HUES64 (cell line): ENCODE measurements around the gene RCAN2. TPM values are rescaled to one million over a fixed set of nuclear protein-coding genes. Genes with fewer than 3 reads are reported as not detected.

ENCODE experiments used
- H3K27ac ChIP-seq: 2 replicates; pipeline ENCODE4 v1.7.0; 2013; ENCODE audit warnings: low read depth, low read length, inconsistent platforms
- H3K27me3 ChIP-seq: 2 replicates; pipeline ENCODE4 v1.6.1; 2013; ENCODE audit warnings: mild to moderate bottlenecking, low read length; ENCODE audit not compliant: insufficient read depth
- H3K36me3 ChIP-seq: 2 replicates; pipeline ENCODE4 v1.6.1; 2013; ENCODE audit warnings: mild to moderate bottlenecking, low read length; ENCODE audit not compliant: insufficient read depth
- H3K4me1 ChIP-seq: 2 replicates; pipeline ENCODE4 v1.6.1; 2013; ENCODE audit warnings: mild to moderate bottlenecking, low read length, moderate library complexity; ENCODE audit not compliant: insufficient read depth
- H3K4me3 ChIP-seq: 2 replicates; pipeline ENCODE4 v1.5.1; 2013; ENCODE audit warnings: mild to moderate bottlenecking, low read length, moderate library complexity
- H3K9ac ChIP-seq: 2 replicates; pipeline ENCODE4 v1.6.1; 2013; ENCODE audit warnings: mild to moderate bottlenecking, low read depth, low read length
- H3K9me3 ChIP-seq: 2 replicates; pipeline ENCODE4 v1.6.1; 2013; ENCODE audit warnings: low read depth, low read length; ENCODE audit not compliant: insufficient read depth
- WGBS: fragments of 150-250, 120-280 bp; methylation state at CpG from one replicate; pipeline ENCODE4 v1.1.7; 2013; ENCODE audit warnings: missing lambda C conversion rate; 5-methylcytosine and 5-hydroxymethylcytosine counted together
- polyA plus RNA-seq, 2 experiments: library from polyadenylated mRNA; stranded (reverse); fragments of 50-300 nt; gene quantifications; one replicate each; pipeline ENCODE4 v1.2.3, GENCODE V29; 2013

Gene RCAN2
- 7.8 TPM for polyA plus RNA-seq (2013, experiment 1 of 2)
- 8.5 TPM for polyA plus RNA-seq (2013, experiment 2 of 2)

DNA sequence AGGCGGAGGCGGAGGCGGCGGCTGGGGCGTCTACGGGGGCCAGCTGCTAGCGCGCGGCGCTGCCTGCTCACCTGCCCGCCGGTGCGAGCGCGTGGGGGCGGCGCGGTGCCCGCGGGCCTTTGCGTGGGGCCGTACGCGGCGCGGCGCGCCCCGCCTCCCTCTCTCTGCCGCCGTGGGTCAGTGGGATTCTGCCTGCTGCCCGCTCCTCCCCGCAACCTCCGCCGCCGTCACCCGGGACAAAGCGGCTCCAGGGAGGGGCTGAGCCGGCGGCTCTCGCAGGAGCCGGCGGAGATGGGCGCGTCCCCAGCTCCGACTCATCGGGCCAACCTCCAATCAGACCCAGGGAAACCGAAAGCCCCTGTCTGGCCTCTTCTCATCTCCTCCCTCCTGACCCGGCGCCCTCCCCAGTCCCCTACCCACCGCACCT is at the start of gene RCAN2:
RCAN2 (minus strand) TSS at position 249 of the 427 bp plus-strand sequence.
- under 1% methylated on average over 51 of the region's 51 CpGs for WGBS
- H3K4me3 ChIP-seq: peak within 1 kb of the TSS; percentile 73
- peak within 1 kb of the TSS; percentile 37; the same call in 1 of the 2 replicates for H3K27ac ChIP-seq
- no peaks in the 10 kb centered on the region for H3K36me3 ChIP-seq
- peak within 1 kb of the TSS; percentile 80 for H3K9ac ChIP-seq
- H3K4me1 ChIP-seq: peaks cover 12% of the 10 kb centered on the region
- H3K27me3 ChIP-seq: peaks cover 51% of the 10 kb centered on the region
- no peaks in the 10 kb centered on the region for H3K9me3 ChIP-seq

DNA sequence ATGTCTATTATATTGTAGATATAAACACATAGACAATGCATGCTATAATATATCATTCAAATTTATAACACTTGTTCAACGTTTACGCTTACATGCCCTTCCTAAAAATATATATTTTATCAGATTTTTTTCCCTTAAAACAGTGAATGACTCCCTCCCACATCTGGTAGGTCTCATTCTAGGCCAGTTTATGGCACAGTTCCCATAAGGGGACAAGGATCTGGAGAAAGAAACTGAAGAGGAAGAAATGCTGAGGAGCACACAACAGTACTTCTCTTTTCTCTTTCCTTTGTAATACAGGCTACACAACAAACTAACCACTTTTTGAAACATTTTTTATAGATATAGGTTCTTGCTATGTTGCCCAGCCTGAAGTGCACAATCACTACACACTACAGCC is 48.6 kb upstream of the RCAN2 start:
- H3K27me3 ChIP-seq: no peaks in the 10 kb centered on the region
- no peaks in the 10 kb centered on the region; the same call in 1 of the 2 replicates for H3K9me3 ChIP-seq
- 89% methylated on average over 2 of the region's 2 CpGs for WGBS
- H3K36me3 ChIP-seq: no peaks in the 10 kb centered on the region
- H3K27ac ChIP-seq: no peak overlapping the region
- H3K9ac ChIP-seq: no peak overlapping the region
- no peak overlapping the region for H3K4me3 ChIP-seq
- H3K4me1 ChIP-seq: peaks cover 9% of the 10 kb centered on the region; the same call in 1 of the 2 replicates

DNA sequence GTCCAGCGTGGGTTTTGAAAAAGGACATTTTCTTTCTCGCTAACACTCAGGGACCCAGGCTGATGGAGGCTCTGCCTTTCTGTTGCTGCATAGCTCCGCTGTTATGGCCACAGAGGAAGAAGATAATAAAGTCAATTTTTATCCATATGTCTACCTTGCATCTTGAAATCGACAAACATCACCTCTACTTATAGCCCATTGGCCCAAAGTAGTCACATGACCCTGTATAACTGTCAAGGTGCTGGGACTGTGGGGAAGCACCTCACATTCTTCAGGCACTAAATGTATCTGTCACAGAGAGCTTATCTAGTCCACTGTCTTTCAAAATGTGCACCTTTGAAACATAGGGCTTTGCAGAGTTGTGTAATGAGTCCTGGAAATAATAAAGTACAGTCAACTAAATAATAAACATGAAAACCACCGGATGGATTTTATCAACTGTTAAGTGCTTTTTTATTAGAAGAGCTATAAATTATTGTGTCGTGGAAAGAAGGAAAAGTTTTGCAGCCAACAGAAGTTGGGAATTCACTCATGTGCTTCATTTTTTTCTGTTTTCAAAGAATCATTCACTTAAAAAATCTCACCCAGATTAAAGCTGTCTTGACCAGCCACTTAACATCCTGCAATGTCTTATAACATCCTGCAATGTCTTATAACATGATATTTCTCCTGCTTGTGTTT is 47.7 kb upstream of the RCAN2 start:
- no peaks in the 10 kb centered on the region for H3K27me3 ChIP-seq
- no peak overlapping the region for H3K4me3 ChIP-seq
- no peak overlapping the region for H3K27ac ChIP-seq
- no peaks in the 10 kb centered on the region; the same call in 1 of the 2 replicates for H3K9me3 ChIP-seq
- no peak overlapping the region for H3K9ac ChIP-seq
- peaks cover 9% of the 10 kb centered on the region; the same call in 1 of the 2 replicates for H3K4me1 ChIP-seq
- no peaks in the 10 kb centered on the region for H3K36me3 ChIP-seq
- WGBS: 80% methylated on average over 6 of the region's 6 CpGs

DNA sequence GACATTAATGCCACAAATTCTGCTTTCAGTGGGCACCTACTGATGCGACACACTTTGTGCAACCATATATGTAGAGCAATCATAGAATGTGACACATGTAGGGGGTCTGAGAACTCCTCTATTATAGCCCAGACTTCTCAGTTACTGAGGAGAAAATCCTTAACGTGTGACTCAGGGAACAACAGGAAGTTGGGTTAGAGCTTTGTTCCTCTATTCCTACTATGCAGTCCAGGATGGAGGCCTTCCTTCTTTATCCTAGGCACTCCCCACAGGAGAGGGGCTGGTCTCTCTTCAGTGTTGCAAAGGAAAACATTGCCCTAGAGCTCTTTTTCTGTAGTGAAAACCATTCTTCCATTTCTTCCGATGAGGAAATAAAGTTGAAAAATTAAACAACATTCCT is 39.6 kb upstream of the RCAN2 start:
- Histone ChIP-seq H3K4me1 (peaks cover 13% of the 10 kb centered on the region), H3K27ac (no peak overlapping the region), H3K9ac (no peak overlapping the region), H3K9me3 (no peaks in the 10 kb centered on the region), H3K4me3 (no peak overlapping the region), H3K27me3 (no peaks in the 10 kb centered on the region), H3K36me3 (no peaks in the 10 kb centered on the region)
- 46% methylated on average over 2 of the region's 3 CpGs for WGBS

DNA sequence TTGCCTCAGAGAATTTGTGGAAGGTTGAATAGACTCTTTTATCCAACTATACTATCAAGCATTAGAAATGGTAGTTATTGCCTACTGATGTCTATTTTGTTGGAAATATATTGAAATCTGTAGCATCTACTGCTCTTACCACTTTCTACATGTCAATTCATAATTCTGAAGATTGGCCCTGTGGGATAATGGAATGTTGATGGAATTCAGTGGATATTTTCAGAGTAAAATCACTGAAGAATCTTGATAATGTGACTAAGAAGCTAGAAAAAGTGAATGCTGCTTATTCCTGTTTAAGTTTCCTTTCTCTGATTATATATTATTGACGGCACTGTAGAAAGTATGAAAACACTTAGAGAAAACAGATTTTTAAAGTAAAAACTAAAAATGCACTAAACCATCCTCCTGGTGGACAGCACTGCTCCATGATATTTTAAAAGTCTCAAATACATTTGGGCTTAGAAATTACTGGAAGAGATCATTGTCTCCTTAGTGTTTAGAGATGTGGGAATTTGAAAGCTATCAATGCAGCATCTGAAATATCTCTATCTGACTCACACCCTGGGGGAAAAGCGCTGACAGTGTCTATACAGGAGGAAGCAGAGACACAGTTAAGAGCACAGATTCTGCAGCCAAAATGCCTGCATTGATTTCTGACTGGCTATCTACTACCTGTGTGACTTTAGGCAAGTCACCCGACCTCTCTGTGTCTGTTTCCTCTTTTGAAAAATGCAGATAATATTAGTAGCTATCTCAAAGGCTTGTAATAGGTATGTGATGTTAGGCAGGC is 37.9 kb upstream of the RCAN2 start:
- H3K9ac ChIP-seq: no peak overlapping the region
- H3K4me1 ChIP-seq: peaks cover 13% of the 10 kb centered on the region
- WGBS: 98% methylated on average over 2 of the region's 3 CpGs
- no peak overlapping the region for H3K4me3 ChIP-seq
- no peak overlapping the region for H3K27ac ChIP-seq
- no peaks in the 10 kb centered on the region for H3K36me3 ChIP-seq
- H3K9me3 ChIP-seq: no peaks in the 10 kb centered on the region
- no peaks in the 10 kb centered on the region for H3K27me3 ChIP-seq

DNA sequence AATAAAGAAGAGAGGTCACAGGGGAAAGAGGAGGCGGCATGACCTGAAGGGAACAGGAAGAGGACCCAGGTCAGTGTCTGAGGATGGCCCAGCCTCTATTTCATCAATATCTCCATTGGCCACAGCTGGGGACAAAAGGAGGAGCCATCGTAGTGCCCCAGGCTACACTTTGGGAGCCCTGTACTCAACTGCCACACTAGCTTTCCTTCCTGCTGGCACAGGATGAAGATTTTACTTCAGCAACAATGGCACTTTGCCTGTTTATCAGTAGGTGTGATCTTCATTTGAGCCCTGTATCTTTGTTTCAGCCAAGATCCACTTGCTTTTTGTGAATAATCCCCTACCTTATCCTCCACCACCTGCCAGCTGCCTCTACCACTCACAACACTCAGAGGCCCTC is 35.4 kb upstream of the RCAN2 start:
- H3K36me3 ChIP-seq: no peaks in the 10 kb centered on the region
- WGBS: 90% methylated on average over 2 of the region's 2 CpGs
- no peak overlapping the region for H3K9ac ChIP-seq
- H3K4me3 ChIP-seq: no peak overlapping the region
- no peak overlapping the region for H3K27ac ChIP-seq
- H3K27me3 ChIP-seq: no peaks in the 10 kb centered on the region
- H3K4me1 ChIP-seq: peaks cover 13% of the 10 kb centered on the region
- no peaks in the 10 kb centered on the region for H3K9me3 ChIP-seq

DNA sequence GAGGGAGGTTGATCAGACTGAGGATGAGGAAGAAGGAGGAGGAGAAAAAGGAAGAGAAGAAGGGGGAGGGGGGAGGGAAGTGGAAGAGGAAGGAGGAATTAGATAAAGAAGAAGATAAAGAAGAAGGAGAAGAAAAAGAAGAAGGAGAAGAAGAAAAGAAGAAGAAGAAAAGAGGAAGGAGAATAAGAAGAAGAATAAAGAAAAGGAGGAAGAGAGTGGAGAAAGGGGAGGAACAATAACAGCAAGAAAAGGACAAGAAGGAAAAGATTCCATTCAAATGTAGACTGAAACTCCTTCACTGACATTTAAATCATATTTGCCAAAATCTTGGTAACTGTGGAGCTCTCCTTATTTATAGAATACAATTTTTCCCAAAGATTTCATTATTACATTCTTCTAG is 34.3 kb upstream of the RCAN2 start:
- no peaks in the 10 kb centered on the region for H3K27me3 ChIP-seq
- H3K4me1 ChIP-seq: peaks cover 10% of the 10 kb centered on the region
- H3K36me3 ChIP-seq: no peaks in the 10 kb centered on the region
- no peaks in the 10 kb centered on the region for H3K9me3 ChIP-seq
- no peak overlapping the region for H3K4me3 ChIP-seq
- H3K9ac ChIP-seq: no peak overlapping the region
- no peak overlapping the region for H3K27ac ChIP-seq

DNA sequence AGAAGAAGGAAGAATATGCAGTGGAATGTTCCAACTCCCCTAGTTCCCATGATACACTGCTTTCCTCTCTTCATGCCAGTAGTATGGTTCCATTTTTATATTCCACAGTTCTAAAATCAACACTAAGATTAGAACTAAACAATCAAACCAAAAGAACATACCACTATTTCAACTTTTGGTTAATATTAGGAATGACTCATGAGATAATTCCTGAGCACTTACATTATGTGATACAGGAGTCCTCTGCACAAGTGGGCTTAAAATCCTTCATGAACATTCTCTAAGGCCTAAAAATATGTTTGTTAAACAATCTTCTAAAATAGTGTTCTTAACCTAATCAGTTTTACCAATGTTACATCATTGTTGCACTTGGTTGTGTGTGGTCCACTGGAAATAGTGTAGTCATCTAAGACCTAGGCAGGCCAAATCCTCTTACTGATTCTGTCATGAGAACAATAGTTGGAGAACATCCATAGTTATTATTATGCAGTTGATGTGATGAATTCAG is 30.3 kb upstream of the RCAN2 start:
- H3K4me1 ChIP-seq: no peaks in the 10 kb centered on the region
- no peaks in the 10 kb centered on the region for H3K27me3 ChIP-seq
- no peak overlapping the region for H3K4me3 ChIP-seq
- no peaks in the 10 kb centered on the region for H3K9me3 ChIP-seq
- H3K36me3 ChIP-seq: no peaks in the 10 kb centered on the region
- H3K9ac ChIP-seq: no peak overlapping the region
- no peak overlapping the region for H3K27ac ChIP-seq

DNA sequence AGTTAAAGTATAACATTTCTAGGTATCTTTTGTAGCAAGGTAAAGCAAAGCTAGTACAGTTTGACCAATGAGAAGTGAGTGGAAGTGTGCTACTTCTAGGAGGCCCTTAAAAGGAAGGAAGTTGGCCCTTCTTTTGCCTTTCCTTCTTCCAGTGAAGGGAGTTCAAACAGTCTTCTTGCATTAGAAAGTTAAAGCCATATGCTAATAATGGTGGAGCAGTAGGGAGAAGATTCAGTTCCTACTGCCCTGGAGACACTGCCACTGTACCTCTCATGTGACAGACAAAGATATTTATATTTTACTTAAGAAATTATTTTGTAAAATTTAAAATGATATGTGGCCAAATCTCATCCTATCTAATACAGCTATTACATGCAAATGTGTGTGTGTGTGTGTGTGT is 26.0 kb upstream of the RCAN2 start:
- Histone ChIP-seq H3K9me3 (no peaks in the 10 kb centered on the region), H3K27ac (no peak overlapping the region), H3K36me3 (no peaks in the 10 kb centered on the region), H3K4me3 (no peak overlapping the region), H3K9ac (no peak overlapping the region), H3K27me3 (no peaks in the 10 kb centered on the region), H3K4me1 (no peaks in the 10 kb centered on the region)

DNA sequence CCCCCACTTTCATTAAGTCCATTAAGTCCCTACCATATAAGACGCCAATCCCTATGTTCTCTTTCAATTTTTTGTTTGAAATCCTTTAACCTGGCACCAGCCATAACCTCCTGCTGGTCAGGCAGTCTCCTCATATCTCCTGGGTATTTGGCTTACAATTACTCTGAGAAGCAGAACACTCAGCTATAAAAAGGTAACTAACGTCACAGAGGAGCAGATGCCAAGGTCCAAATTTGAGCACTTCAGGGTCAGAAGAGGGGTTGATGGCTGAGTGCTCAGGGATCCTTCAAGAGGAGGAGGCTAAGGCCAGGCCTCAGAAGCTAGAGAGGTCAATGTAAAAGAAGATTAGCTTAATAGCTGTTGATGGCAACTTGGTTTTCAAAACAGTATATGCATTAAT is 22.3 kb upstream of the RCAN2 start:
- H3K9ac ChIP-seq: no peak overlapping the region
- no peaks in the 10 kb centered on the region for H3K4me1 ChIP-seq
- no peaks in the 10 kb centered on the region for H3K27me3 ChIP-seq
- no peak overlapping the region for H3K4me3 ChIP-seq
- WGBS: 92% methylated on average over 2 of the region's 2 CpGs
- no peaks in the 10 kb centered on the region for H3K9me3 ChIP-seq
- no peaks in the 10 kb centered on the region for H3K36me3 ChIP-seq
- no peak overlapping the region for H3K27ac ChIP-seq

DNA sequence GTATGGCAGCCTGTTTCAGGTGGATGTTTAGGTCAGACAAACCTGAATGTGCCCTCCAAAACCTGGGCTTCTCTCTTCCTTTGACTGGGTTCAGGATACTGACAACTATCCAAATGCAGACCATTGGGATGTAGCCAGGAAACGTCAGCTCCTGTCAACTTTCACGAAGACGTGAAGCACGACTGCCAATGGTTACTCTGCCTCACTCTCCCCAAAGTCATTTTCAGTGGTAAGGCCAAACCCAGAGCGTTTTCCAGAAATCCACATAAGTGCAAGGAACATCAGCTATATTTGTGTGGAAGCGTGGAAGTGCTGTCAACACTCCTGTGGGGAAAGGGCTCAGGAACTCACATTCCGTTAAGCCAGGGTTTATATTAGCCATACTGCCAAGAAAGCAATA is 20.1 kb upstream of the RCAN2 start:
- WGBS: 91% methylated on average over 7 of the region's 7 CpGs
- H3K36me3 ChIP-seq: no peaks in the 10 kb centered on the region
- no peak overlapping the region for H3K4me3 ChIP-seq
- H3K9ac ChIP-seq: no peak overlapping the region
- H3K27ac ChIP-seq: no peak overlapping the region
- no peaks in the 10 kb centered on the region for H3K9me3 ChIP-seq
- H3K4me1 ChIP-seq: no peaks in the 10 kb centered on the region
- H3K27me3 ChIP-seq: no peaks in the 10 kb centered on the region
